ENCODE measurements around the gene SLC2A3.
"Not testable (repeated sequence)": the region's sequence is repeated elsewhere in the genome, so short reads cannot be mapped to it uniquely, and the experiment has no call there.

SLC2A3 gene

GRCh38 chr12:7971765-7972164 is 35.8 kb upstream of the SLC2A3 start:
- H3K27me3 ChIP-seq (ENCODE audit: insufficient read depth, low read length, poor library complexity); H3K27ac ChIP-seq (ENCODE audit: low read length); H3K9ac ChIP-seq (ENCODE audit: low read depth, low read length); H3K9me3 ChIP-seq (ENCODE audit: insufficient read depth, low read length, severe bottlenecking); DNase-seq; H4K20me1 ChIP-seq (ENCODE audit: insufficient read depth, low read length); H3K36me3 ChIP-seq (ENCODE audit: insufficient read depth, low read length); ATAC-seq (ENCODE audit: insufficient read depth, low read depth); H3K4me3 ChIP-seq (ENCODE audit: low read depth in 1 of 2, low read length in 2 of 2); H3K4me2 ChIP-seq (ENCODE audit: insufficient read depth, low read length): not testable (repeated sequence)
- H3K4me1 ChIP-seq (ENCODE audit: insufficient read depth, low read length): peaks cover 43% of the 10 kb centered on the region
- 0 out of 2 replicates have a peak overlapping the region, but pooled peaks have one; percentile 89 for H2AFZ ChIP-seq (ENCODE audit: low read depth, low read length)
- peaks cover 26% of the 10 kb centered on the region for H3K79me2 ChIP-seq (ENCODE audit: insufficient read depth, low read length)

- Histone ChIP-seq H3K4me3 (ENCODE audit: low read depth in 1 of 2, low read length in 2 of 2) (peak overlapping the region; percentile 40 to 71), H3K4me2 (ENCODE audit: insufficient read depth, low read length) (peak overlapping the region; percentile 83), H3K79me2 (ENCODE audit: insufficient read depth, low read length) (peaks cover 26% of the 10 kb centered on the region), H3K4me1 (ENCODE audit: insufficient read depth, low read length) (peaks cover 43% of the 10 kb centered on the region), H3K27me3 (ENCODE audit: insufficient read depth, low read length, poor library complexity) (no peaks in the 10 kb centered on the region), H3K9ac (ENCODE audit: low read depth, low read length) (peak overlapping the region; percentile 76), H3K9me3 (ENCODE audit: insufficient read depth, low read length, severe bottlenecking) (no peaks in the 10 kb centered on the region), H3K27ac (ENCODE audit: low read length) (peak overlapping the region; percentile 87), H3K36me3 (ENCODE audit: insufficient read depth, low read length) (peaks cover 5% of the 10 kb centered on the region; the same call in 1 of the 2 replicates), H4K20me1 (ENCODE audit: insufficient read depth, low read length) (no peaks in the 10 kb centered on the region), H2AFZ (ENCODE audit: low read depth, low read length) (peak overlapping the region; percentile 89)
- TF ChIP-seq CTCF (IDR thresholded peaks at IDR 0.05; ENCODE audit: borderline replicate concordance, extremely low read depth, low read length, poor library complexity, severe bottlenecking) (no peak), EZH2 (IDR thresholded peaks at IDR 0.05; ENCODE audit: borderline replicate concordance, low read depth, low read length, severe bottlenecking) (no peak)
- peak; percentile 90 for DNase-seq
- ATAC-seq (ENCODE audit: insufficient read depth, low read depth): peak; percentile 100
Observed at GRCh38 chr12:7970475-7971252, 34.7 kb upstream of the SLC2A3 start.

GRCh38 chr12:7966563-7966962 is 30.6 kb upstream of the SLC2A3 start:
- Histone ChIP-seq H3K4me1 (ENCODE audit: insufficient read depth, low read length) (peaks cover 57% of the 10 kb centered on the region), H2AFZ (ENCODE audit: low read depth, low read length) (no peak overlapping the region), H3K79me2 (ENCODE audit: insufficient read depth, low read length) (peaks cover 26% of the 10 kb centered on the region), H3K9me3 (ENCODE audit: insufficient read depth, low read length, severe bottlenecking) (no peaks in the 10 kb centered on the region), H3K36me3 (ENCODE audit: insufficient read depth, low read length) (peaks cover 5% of the 10 kb centered on the region; the same call in 1 of the 2 replicates), H3K4me2 (ENCODE audit: insufficient read depth, low read length) (no peak overlapping the region), H3K27ac (ENCODE audit: low read length) (no peak overlapping the region), H3K4me3 (ENCODE audit: low read depth in 1 of 2, low read length in 2 of 2) (no peak overlapping the region), H3K27me3 (ENCODE audit: insufficient read depth, low read length, poor library complexity) (no peaks in the 10 kb centered on the region), H3K9ac (ENCODE audit: low read depth, low read length) (no peak overlapping the region), H4K20me1 (ENCODE audit: insufficient read depth, low read length) (no peaks in the 10 kb centered on the region)
- ATAC-seq (ENCODE audit: insufficient read depth, low read depth) (no peak), DNase-seq (no peak)
- TF ChIP-seq EZH2 (IDR thresholded peaks at IDR 0.05; ENCODE audit: borderline replicate concordance, low read depth, low read length, severe bottlenecking) (no peak), CTCF (IDR thresholded peaks at IDR 0.05; ENCODE audit: borderline replicate concordance, extremely low read depth, low read length, poor library complexity, severe bottlenecking) (no peak)

- not testable (repeated sequence) for H3K27me3 ChIP-seq (ENCODE audit: insufficient read depth, low read length, poor library complexity); H3K9ac ChIP-seq (ENCODE audit: low read depth, low read length); H3K36me3 ChIP-seq (ENCODE audit: insufficient read depth, low read length); H3K27ac ChIP-seq (ENCODE audit: low read length); H4K20me1 ChIP-seq (ENCODE audit: insufficient read depth, low read length); H3K4me2 ChIP-seq (ENCODE audit: insufficient read depth, low read length); H2AFZ ChIP-seq (ENCODE audit: low read depth, low read length); ATAC-seq (ENCODE audit: insufficient read depth, low read depth); H3K4me3 ChIP-seq (ENCODE audit: low read depth in 1 of 2, low read length in 2 of 2); DNase-seq; H3K9me3 ChIP-seq (ENCODE audit: insufficient read depth, low read length, severe bottlenecking)
- peaks cover 24% of the 10 kb centered on the region for H3K79me2 ChIP-seq (ENCODE audit: insufficient read depth, low read length)
- peaks cover 53% of the 10 kb centered on the region for H3K4me1 ChIP-seq (ENCODE audit: insufficient read depth, low read length)
Observed at GRCh38 chr12:7964669-7965068, 28.7 kb upstream of the SLC2A3 start.

All from DND-41 (cell line).